Measurements from ENCODE around the gene PACRG. TPM values are rescaled to one million over a fixed set of nuclear protein-coding genes. Genes with fewer than 3 reads are reported as not detected.

The PACRG gene
- total RNA-seq, 1 donor from 2014 or later, result 7.9 TPM

DNA sequence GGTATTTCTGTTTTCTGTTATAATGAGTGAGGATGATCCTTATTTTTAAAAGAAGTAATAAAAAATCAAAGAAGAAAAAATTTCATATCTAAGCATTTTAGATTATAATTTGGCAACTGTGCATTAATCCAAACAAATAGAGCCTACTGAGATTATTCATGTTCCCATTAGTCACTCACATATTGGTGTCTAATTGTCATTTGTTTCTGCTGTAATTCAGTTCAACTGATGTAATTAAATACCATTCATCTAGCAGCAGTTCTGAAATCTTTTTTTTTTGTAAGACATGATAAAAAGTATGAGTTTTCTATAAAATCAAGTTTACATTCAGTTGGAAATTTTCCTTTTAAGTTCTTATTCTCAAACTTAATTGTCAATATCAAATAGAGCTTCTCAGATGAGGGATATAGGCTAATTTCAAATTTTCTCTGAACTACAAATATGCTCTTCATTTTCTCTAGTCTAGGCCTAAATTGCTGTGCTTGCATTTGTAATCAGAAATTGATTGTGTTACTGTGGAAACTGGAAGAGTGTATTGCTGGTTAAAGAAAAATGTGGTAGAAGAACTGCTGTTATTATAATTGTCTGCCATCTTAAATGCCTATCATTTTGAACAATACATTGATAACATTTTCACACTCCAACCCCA is 23.6 kb downstream of the PACRG start:
- DNase-seq (ENCODE audit: missing footprints), result no peak
- no peak for ATAC-seq
- intact Hi-C loops (cut with DNase I), result no loop called here

DNA sequence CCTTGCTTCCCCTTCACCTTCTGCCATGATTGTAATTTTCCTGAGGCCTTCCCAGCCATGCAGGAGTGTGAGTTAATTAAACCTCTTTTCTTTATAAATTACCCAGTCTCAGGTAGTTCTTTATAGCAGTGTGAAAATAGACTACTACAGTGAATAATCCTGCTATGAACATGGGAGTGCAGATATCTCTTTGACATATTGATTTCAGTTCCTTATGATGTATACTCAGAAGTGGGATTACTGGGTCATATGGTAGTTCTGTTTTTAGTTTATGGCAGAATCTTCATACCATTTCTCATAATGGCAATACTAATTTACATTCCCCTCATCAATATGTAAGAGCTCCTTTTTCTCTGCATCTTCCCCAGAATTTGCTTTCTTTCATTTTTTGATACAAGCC is 26.0 kb downstream of the PACRG start:
- ATAC-seq (no peak), DNase-seq (ENCODE audit: missing footprints) (no peak)
- intact Hi-C loops (cut with DNase I), result no loop called here

DNA sequence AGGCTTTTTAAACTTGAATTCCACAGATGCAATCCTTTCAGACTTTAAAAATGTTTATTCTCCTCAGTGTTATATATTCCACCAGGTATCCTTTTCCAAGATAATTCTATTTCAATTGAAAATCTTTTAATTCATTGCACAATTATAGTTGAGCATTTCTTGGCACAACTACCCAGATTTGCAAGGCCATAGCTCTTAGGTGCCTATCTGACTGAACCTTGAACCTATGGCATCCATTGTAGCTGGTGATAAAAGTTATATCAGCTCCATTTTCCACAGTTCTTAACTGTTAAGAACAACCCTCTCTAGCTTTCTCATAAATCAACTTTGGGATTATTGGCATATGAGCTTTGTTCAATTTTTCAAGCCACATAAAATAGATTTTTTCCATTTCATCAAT is 42.4 kb downstream of the PACRG start:
- no peak for ATAC-seq
- intact Hi-C loops (cut with DNase I), result no loop called here
- no peak for DNase-seq (ENCODE audit: missing footprints)

GRCh38 chr6:162770955-162771354 is 43.2 kb downstream of the PACRG start:
- no peak for DNase-seq (ENCODE audit: missing footprints)
- intact Hi-C loops (cut with DNase I), result no loop called here
- ATAC-seq, result no peak

GRCh38 chr6:162772466-162772865 is 44.7 kb downstream of the PACRG start:
- intact Hi-C loops (cut with DNase I), result no loop called here
- DNase-seq (ENCODE audit: missing footprints) (no peak), ATAC-seq (no peak)

- intact Hi-C loops (cut with DNase I), result no loop called here
- DNase-seq (ENCODE audit: missing footprints) (no peak), ATAC-seq (no peak)
These were observed 46.2 kb downstream of the PACRG start for GRCh38 chr6:162773996-162774395.

DNA sequence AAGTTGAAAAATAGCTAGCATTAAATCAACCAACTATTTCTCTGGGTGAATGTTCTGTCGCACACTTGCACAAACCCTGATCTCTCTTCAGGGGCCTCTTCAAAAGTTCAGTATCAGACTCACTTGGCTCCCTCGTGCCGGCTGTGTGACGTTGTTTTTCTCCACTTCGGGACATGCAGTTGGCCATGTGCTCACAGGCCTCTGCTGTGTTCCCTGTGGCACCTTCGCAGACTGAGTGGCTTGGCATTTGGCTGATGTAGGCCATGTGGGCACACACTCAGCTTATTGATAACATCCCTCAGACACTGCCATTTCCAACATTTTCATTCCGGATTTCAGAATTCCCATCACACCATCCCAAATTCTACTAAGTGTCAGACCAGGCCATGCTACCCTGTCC is 49.3 kb downstream of the PACRG start:
- DNase-seq (ENCODE audit: missing footprints), result peak; percentile 49
- ATAC-seq, result peak; percentile 48
- intact Hi-C loops (cut with DNase I), result no loop called here

DNA sequence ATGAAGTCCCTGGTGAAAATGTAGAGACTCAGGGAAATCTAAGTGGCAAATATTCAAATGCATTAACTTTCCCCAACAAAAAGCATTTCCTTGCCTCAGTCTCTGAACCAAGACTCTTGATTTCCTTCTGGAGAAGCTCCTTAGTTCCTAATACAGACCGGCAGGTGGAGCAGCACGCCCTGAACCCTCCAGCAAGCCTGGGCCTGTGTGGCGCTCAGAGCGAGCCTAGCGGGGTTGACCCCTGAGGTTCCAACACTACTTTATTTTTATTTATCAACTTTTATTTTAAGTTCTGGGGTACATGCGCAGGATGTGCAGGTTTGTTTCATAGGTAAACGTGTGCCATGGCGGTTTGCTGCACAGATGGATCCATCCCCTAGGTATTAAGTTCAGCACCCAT is 50.8 kb downstream of the PACRG start:
- no peak for ATAC-seq
- intact Hi-C loops (cut with DNase I), result no loop called here
- peak; percentile 37 for DNase-seq (ENCODE audit: missing footprints)

GRCh38 chr6:162785632-162786242 is 58.0 kb downstream of the PACRG start:
- ATAC-seq (peak; percentile 87), DNase-seq (ENCODE audit: missing footprints) (no peak)
- intact Hi-C loops (cut with DNase I), result no loop called here

- intact Hi-C loops (cut with DNase I), result no loop called here
These were observed 70.9 kb downstream of the PACRG start for GRCh38 chr6:162798546-162799266.

GRCh38 chr6:162814426-162814973 is 86.7 kb downstream of the PACRG start:
- peak; percentile 57 for DNase-seq (ENCODE audit: missing footprints)
- ATAC-seq, result no peak

More at GRCh38 chr6:162798546-162799266, 70.9 kb downstream of the PACRG start:
- ATAC-seq, result no peak
- no peak for DNase-seq (ENCODE audit: missing footprints)

DNA sequence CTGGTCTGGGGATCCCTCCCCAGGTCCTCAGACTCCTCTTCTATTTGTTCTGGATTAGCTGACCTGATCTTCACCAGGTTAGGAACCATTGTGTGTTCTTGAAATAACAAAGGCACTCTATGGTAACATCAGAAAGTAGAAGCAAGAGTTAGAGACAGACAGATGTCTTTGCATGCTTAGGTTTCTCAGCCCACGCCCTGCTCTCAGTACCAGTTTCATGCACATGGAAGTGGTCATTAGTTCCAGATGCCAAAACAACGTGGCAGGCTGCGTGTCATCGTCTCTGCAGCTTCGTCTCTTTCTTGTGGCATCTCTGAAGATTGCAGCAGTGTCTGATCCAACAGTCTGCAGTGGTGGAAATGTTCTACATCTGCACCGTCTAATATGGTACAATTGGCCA is 89.4 kb downstream of the PACRG start:
- intact Hi-C loops (cut with DNase I), result no loop called here
- no peak for DNase-seq (ENCODE audit: missing footprints)
- ATAC-seq, result no peak

More at GRCh38 chr6:162814426-162814973, 86.7 kb downstream of the PACRG start:
- intact Hi-C loops (cut with DNase I), result no loop called here

GRCh38 chr6:162819284-162819683 is 91.5 kb downstream of the PACRG start:
- ATAC-seq, result no peak
- DNase-seq (ENCODE audit: missing footprints), result no peak

GRCh38 chr6:162821102-162821501 is 93.3 kb downstream of the PACRG start:
- intact Hi-C loops (cut with DNase I), result no loop called here
- ATAC-seq, result no peak

More at GRCh38 chr6:162819284-162819683, 91.5 kb downstream of the PACRG start:
- intact Hi-C loops (cut with DNase I), result no loop called here

DNA sequence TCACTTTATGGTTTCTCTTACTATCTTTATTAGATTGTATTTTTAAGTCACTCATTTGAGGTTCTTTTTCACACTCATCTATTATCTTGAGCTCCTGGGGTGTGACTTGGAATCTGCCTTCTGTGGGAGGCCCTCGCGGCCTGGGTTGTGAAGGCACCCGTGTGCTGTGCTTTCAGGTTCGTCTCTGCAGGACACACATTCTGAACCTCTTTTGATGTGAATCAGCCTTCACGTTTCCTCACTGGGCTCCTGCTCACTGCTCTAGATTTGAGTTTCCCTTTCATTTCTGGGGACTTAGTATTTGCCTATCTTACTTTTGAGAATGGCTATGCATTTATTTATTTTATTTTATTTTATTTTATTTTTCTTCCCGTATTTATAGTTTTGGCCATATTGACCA is 97.8 kb downstream of the PACRG start:
- intact Hi-C loops (cut with DNase I), result no loop called here
- DNase-seq (ENCODE audit: missing footprints), result no peak
- no peak for ATAC-seq

More at GRCh38 chr6:162821102-162821501, 93.3 kb downstream of the PACRG start:
- no peak for DNase-seq (ENCODE audit: missing footprints)

DNA sequence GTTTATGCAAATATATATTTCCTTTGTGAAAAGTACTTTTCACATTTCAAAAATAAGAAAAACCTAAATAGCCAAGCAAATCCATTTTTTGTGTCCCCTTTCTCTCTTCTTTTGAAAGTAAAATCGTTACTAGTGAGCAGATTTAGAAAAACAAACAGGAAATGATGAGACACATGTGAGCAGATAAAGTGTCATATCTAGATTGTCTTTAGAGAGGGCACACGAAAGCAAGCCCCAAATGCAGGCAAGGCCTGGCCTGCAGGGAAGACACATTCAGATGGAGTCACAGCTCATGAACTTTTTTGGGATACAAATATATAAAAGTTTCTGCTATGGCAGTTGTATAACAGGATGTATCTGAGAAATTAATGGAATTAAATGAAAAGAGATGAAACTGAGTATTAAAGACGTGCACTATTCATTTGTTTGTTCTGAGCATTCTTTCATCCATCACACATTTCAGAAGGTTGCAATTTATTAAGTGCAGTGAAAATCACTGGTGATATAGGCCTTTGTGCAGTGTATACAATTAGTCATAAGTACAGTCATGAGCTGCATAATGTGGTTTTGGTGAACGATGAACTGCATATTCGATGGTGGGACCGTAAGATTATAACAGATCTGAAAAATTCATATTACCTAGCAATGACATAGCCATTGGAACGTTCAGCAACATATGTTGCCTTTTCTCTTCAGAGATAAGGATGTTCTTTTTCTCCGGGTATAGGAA is 101.4 kb downstream of the PACRG start:
- ATAC-seq, result no peak
- intact Hi-C loops (cut with DNase I), result no loop called here

GRCh38 chr6:162833776-162834175 is 106.0 kb downstream of the PACRG start:
- intact Hi-C loops (cut with DNase I), result no loop called here
- DNase-seq (ENCODE audit: missing footprints) (no peak), ATAC-seq (no peak)

More for the DNA sequence above, 101.4 kb downstream of the PACRG start:
- no peak for DNase-seq (ENCODE audit: missing footprints)

GRCh38 chr6:162845972-162846371 is 118.2 kb downstream of the PACRG start:
- DNase-seq (ENCODE audit: missing footprints) (no peak), ATAC-seq (no peak)
- intact Hi-C loops (cut with DNase I), result loop anchor here (5.0 kb wide), 1 partner anchor 1706 kb away; no protein-coding TSS in a partner anchor

DNA sequence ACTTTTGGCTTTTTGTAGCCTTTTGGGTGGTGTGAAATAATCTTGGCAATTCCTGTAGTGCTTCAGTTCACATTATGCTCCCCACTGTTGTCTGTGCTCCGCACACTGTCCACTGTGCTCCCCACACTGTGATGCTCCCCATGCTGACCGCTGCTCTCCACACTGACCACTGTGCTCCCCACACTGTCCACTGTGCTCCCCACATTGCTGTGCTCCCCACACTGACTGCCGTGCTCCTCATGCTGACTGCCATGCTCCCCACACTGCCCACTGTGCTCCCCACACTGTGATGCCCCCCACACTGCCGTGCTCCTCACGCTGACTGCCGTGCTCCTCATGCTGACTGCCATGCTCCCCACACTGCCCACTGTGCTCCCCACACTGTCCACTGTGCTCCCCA is 118.9 kb downstream of the PACRG start:
- ATAC-seq, result no peak
- no peak for DNase-seq (ENCODE audit: missing footprints)
- intact Hi-C loops (cut with DNase I), result loop anchor here (5.0 kb wide), 1 partner anchor 1706 kb away; no protein-coding TSS in a partner anchor
